Measurements from ENCODE around the gene NANOG.

GRCh38 chr12:7758766-7759140 lies 30.4 kb upstream of the NANOG start:
- TF ChIP-seq EGR1 (IDR thresholded peaks at IDR 0.05) (no peak), EP300 (IDR thresholded peaks at IDR 0.05; ENCODE audit: borderline replicate concordance) (no peak), ZBTB7A (IDR thresholded peaks at IDR 0.05; ENCODE audit: low read depth) (no peak)

Data from Ishikawa (cell line).